IPS-18a (cell line): ENCODE results near the gene CDA.

Source experiments
- H3K27ac ChIP-seq: one replicate; pipeline ENCODE4 v1.5.1; 2013; ENCODE audit warnings: low read length
- H3K27me3 ChIP-seq: one replicate; pipeline ENCODE4 v1.6.1; 2013; ENCODE audit warnings: mild to moderate bottlenecking, low read length; ENCODE audit not compliant: control insufficient read depth, insufficient read depth
- H3K36me3 ChIP-seq: one replicate; pipeline ENCODE4 v1.6.1; 2013; ENCODE audit warnings: low read depth, low read length; ENCODE audit not compliant: control insufficient read depth
- H3K4me1 ChIP-seq: one replicate; pipeline ENCODE4 v1.6.1; 2013; ENCODE audit warnings: low read depth, low read length; ENCODE audit not compliant: control insufficient read depth
- H3K4me3 ChIP-seq: one replicate; pipeline ENCODE4 v1.5.1; 2013; ENCODE audit warnings: low read length
- H3K9ac ChIP-seq: one replicate; pipeline ENCODE4 v1.6.1; 2013; ENCODE audit warnings: mild to moderate bottlenecking, low read length, moderate library complexity
- H3K9me3 ChIP-seq: one replicate; pipeline ENCODE4 v1.6.1; 2013; ENCODE audit warnings: low read depth, low read length; ENCODE audit not compliant: control insufficient read depth

CDA gene

DNA sequence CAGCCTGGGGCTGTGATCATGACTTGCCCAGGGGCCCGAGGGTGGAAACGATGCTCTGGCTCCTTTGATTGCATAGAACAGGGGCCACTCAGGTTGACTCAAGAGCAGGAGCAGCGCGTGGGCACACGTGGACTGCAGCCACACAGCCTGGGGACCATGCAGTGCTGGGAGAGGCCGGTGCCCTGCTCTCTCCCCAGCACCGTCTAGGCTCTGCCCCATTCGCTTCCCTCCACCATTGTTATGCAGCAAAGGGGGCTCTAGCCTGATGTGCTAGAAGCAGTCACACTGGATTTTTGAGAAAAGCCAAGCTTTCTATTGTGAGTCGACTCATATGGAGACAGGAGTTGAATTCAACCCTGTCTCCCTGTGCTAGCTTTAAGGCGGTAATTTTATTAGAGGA is 53.1 kb downstream of the CDA start:
- Histone ChIP-seq H3K27ac (no peak overlapping the region), H3K36me3 (no peaks in the 10 kb centered on the region), H3K9me3 (no peaks in the 10 kb centered on the region), H3K4me3 (no peak overlapping the region), H3K27me3 (no peaks in the 10 kb centered on the region), H3K4me1 (no peaks in the 10 kb centered on the region), H3K9ac (no peak overlapping the region)

DNA sequence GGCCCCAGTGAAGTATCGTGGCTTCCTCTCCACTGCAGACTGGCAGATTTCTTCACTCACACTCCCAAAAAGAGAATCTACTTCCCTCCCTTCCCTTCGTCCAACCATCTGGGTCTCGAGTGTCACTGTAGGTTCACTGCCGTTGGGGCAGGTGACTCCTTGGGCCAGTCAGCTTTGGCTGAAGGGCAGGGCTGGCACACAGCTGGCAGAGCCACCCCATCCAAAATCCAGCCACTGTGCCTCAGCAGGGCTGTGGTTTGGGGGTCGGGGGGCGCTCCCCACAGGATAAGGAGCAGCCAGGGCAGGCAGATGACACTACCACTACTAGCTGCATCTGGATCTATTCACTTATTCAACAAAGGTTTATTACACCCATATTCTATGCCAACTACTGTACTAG is 54.2 kb downstream of the CDA start:
- Histone ChIP-seq H3K27me3 (no peaks in the 10 kb centered on the region), H3K9ac (no peak overlapping the region), H3K27ac (no peak overlapping the region), H3K9me3 (no peaks in the 10 kb centered on the region), H3K36me3 (no peaks in the 10 kb centered on the region), H3K4me1 (no peaks in the 10 kb centered on the region), H3K4me3 (no peak overlapping the region)

DNA sequence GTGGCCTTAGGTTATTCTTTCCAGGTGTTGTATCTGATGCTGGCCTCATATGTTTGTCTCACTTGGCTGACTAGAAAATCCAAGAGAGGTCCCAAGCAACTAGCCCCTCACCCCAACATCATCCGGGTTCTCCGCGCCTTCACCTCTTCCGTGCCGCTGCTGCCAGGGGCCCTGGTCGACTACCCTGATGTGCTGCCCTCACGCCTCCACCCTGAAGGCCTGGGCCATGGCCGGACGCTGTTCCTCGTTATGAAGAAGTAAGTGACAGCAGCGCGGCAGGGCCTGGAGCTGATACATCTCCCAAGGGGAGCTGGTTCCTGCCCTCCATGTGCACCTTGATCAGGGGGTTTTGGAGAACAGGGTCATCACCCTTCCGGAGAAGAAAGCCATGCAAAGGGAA is 55.5 kb downstream of the CDA start:
- Histone ChIP-seq H3K27ac (no peak overlapping the region), H3K9me3 (no peaks in the 10 kb centered on the region), H3K36me3 (no peaks in the 10 kb centered on the region), H3K27me3 (no peaks in the 10 kb centered on the region), H3K4me1 (no peaks in the 10 kb centered on the region), H3K9ac (no peak overlapping the region), H3K4me3 (no peak overlapping the region)

DNA sequence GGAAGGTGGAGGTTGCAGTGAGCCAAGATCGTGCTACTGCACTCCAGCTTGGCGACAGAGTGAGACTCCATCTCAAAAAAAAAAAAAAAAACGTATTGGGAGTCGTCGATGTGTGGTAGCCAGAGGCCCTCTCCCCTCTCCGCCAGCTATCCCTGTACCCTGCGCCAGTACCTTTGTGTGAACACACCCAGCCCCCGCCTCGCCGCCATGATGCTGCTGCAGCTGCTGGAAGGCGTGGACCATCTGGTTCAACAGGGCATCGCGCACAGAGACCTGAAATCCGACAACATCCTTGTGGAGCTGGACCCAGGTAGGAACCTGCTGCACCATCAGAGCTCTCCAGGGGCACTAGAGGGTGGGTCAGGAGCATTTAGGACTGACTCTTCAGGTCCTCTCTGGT is 56.5 kb downstream of the CDA start:
- H3K36me3 ChIP-seq: peaks cover 10% of the 10 kb centered on the region
- no peak overlapping the region for H3K4me3 ChIP-seq
- no peak overlapping the region for H3K9ac ChIP-seq
- H3K27me3 ChIP-seq: no peaks in the 10 kb centered on the region
- no peaks in the 10 kb centered on the region for H3K4me1 ChIP-seq
- no peaks in the 10 kb centered on the region for H3K9me3 ChIP-seq
- H3K27ac ChIP-seq: no peak overlapping the region

DNA sequence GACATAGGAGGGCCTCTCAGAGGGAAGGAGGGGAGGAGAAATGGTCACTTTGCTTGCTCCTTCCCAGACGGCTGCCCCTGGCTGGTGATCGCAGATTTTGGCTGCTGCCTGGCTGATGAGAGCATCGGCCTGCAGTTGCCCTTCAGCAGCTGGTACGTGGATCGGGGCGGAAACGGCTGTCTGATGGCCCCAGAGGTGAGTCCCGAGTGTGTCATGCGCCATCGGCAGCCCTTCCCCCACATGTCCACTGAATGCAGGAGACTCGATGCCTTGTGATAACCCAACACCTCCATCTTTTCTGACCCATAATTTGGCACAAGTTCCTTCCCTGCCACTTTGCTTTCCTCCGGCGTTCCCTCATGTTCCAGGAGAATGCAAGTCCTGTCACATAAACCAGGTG is 59.5 kb downstream of the CDA start:
- H3K27me3 ChIP-seq: no peaks in the 10 kb centered on the region
- no peak overlapping the region for H3K4me3 ChIP-seq
- no peak overlapping the region for H3K9ac ChIP-seq
- no peak overlapping the region for H3K27ac ChIP-seq
- no peaks in the 10 kb centered on the region for H3K9me3 ChIP-seq
- no peaks in the 10 kb centered on the region for H3K4me1 ChIP-seq
- peaks cover 35% of the 10 kb centered on the region for H3K36me3 ChIP-seq

DNA sequence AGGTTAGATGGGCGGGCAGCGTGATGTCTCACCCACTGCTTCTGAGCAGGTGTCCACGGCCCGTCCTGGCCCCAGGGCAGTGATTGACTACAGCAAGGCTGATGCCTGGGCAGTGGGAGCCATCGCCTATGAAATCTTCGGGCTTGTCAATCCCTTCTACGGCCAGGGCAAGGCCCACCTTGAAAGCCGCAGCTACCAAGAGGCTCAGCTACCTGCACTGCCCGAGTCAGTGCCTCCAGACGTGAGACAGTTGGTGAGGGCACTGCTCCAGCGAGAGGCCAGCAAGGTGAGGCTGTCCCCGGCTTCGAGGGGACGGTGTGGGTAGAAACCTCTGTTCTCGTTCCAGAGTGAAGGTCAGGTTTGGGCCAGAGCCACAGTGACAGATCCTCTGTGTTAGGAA is 60.0 kb downstream of the CDA start:
- Histone ChIP-seq H3K9me3 (no peaks in the 10 kb centered on the region), H3K36me3 (peaks cover 40% of the 10 kb centered on the region), H3K4me3 (no peak overlapping the region), H3K4me1 (no peaks in the 10 kb centered on the region), H3K27me3 (no peaks in the 10 kb centered on the region), H3K9ac (no peak overlapping the region), H3K27ac (no peak overlapping the region)

DNA sequence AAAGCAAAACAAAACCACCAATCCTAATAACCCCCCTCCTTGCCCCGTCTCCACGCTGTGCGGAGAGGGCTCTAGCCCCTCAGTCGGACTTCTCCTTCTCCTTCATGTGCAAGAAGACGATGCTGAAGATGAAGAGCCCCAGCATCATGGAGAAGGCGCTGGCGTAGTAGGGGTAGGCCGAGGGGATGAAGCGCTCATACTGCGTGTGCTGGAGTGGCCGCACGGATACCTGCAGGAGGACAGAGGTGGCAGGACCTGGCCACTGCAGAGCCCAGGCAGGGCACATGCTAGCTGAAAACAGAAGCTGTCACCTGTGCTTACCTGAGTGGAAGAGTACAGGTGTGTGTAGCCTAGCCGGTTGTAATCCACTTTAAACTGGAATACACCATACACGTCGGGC is 63.4 kb downstream of the CDA start:
- Histone ChIP-seq H3K36me3 (peaks cover 68% of the 10 kb centered on the region), H3K27ac (no peak overlapping the region), H3K27me3 (no peaks in the 10 kb centered on the region), H3K9me3 (no peaks in the 10 kb centered on the region), H3K4me1 (no peaks in the 10 kb centered on the region), H3K4me3 (no peak overlapping the region), H3K9ac (no peak overlapping the region)

DNA sequence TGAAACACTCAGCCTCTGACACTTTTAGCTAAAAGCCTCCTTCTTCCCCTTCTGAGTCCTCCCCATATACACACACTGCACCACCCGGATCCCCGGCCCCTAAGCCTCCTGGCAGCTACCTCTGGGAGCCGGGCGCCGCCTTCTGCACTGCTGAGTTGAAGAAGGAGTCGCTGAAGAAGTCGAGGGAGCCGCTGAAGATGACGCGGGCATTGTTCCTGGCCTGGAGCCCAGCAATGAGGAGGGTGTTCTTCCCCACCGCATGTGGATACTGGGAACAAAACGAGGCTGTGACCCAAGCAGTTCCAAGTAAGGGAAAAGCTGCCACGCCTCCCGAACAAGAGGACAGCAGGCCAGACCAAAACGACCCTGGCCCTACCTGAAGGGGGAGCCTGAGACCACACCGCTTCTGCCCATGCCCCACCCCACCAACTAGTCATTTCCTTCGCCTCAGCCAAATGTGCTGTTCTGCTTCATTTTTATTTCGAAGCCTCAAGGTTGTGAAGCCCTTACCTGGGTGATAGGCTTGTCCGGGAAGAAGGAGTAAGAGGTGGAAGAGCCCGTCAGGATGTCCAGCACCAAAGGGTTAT is 65.3 kb downstream of the CDA start:
- Histone ChIP-seq H3K9me3 (no peaks in the 10 kb centered on the region), H3K36me3 (peaks cover 81% of the 10 kb centered on the region), H3K9ac (no peak overlapping the region), H3K4me3 (no peak overlapping the region), H3K27me3 (no peaks in the 10 kb centered on the region), H3K27ac (no peak overlapping the region), H3K4me1 (no peaks in the 10 kb centered on the region)

DNA sequence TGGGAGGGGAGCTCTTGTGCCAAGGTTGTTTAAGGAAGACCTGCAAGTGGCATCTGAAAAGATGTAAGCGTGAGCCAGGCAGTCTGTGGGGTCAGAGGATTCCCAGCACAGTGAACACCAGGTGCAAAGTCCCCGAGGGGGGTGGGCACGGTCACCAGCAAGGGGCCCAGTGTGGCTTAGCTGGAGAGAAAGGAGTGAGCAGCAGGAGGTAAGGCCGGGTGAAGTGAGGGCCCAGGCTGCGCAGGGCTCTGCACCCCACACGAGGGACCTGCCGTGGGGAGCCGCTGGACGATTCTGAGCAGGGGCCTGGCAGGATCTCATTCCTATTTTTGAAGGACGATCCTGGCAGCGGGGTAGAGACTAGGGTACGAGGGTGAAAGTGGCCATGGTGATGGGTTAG is 68.1 kb downstream of the CDA start:
- Histone ChIP-seq H3K9me3 (no peaks in the 10 kb centered on the region), H3K4me1 (peaks cover 7% of the 10 kb centered on the region), H3K4me3 (no peak overlapping the region), H3K36me3 (peaks cover 60% of the 10 kb centered on the region), H3K27ac (no peak overlapping the region), H3K9ac (no peak overlapping the region), H3K27me3 (no peaks in the 10 kb centered on the region)

DNA sequence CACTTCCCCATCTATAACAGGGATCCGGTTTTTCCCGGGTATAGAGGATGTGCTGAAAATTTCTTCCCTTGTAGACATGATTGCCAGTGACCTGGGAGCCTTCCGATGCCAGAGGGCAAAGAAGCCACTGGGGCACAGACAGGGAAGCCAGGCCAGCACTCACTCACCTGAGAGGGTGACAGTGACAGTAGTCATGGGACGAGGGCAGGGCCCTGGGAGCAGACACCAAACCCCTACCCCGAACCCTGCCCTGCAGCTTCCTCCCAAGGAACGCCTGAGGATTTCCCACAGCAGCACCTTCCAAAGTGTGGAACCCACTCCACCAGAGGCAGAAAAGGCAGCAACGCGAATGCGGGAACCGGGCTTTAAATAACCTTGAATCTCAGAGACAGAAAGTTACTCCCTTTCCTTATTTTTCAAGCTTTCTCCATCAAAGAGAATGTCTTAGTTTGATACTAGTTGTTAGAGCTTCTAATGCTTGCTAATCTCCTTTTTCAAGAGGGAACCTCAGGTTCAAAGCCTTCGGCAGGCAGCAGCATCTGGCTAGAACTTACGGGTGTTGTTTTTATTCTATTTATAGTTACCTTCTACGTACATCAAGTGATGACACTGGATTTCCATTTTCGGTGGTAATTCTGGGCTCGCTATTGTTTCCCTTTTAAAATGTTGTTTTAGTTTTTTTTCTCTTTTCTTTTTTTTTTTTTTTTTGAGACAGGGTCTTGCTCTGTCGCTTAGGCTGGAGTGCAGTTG is 69.4 kb downstream of the CDA start:
- H3K4me1 ChIP-seq: peaks cover 7% of the 10 kb centered on the region
- H3K27ac ChIP-seq: no peak overlapping the region
- no peak overlapping the region for H3K4me3 ChIP-seq
- no peak overlapping the region for H3K9ac ChIP-seq
- no peaks in the 10 kb centered on the region for H3K9me3 ChIP-seq
- H3K27me3 ChIP-seq: no peaks in the 10 kb centered on the region
- peaks cover 47% of the 10 kb centered on the region for H3K36me3 ChIP-seq

DNA sequence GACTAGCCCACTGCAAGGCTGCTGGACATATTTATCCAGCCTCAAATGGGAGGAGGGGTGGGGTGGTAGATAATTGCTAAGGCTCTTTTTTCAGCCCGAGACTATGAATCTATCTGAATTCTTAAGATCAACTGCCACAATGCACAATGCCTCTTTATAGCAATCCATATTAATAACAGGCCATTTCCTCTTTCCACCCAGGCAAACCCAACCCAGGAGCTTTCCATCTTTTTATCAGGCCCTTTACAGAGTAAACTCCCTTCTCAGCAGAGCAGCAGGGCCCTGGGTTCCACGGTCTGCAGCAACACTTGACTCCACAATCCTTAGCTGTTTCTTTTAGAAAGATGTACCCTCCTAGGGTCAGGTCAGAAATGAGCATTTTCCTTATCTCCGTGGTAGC is 71.5 kb downstream of the CDA start:
- Histone ChIP-seq H3K27ac (no peak overlapping the region), H3K4me3 (peak overlapping the region; percentile 96), H3K9me3 (no peaks in the 10 kb centered on the region), H3K4me1 (peaks cover 7% of the 10 kb centered on the region), H3K36me3 (peaks cover 32% of the 10 kb centered on the region), H3K27me3 (no peaks in the 10 kb centered on the region), H3K9ac (peak overlapping the region; percentile 81)

DNA sequence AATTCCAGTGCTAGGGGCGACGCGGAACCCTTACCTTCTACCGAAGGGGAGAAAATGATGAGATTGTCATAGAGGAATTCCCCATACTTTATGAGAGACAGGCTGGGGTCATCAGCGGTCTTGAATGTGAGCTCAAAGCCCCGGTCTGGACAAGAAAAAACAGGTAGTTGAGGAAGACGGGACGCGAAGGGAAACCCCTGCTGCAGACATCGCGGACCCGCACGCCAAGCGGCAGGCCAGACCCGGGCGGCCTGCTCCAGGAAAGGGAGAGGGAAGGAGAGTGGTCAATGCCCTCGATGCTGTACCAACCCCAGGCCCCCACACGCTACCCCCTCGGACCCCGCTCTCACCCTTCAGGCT is 71.9 kb downstream of the CDA start:
- Histone ChIP-seq H3K4me1 (peaks cover 7% of the 10 kb centered on the region), H3K9ac (peak overlapping the region; percentile 81), H3K27me3 (no peaks in the 10 kb centered on the region), H3K27ac (no peak overlapping the region), H3K9me3 (no peaks in the 10 kb centered on the region), H3K36me3 (peaks cover 27% of the 10 kb centered on the region), H3K4me3 (peak overlapping the region; percentile 96)
